HCT116 (cell line): Measurements from ENCODE around the gene FBXL5. TPM values are rescaled to one million over a fixed set of nuclear protein-coding genes. Genes with fewer than 3 reads are reported as not detected.

Experiments
- ATAC-seq: fragments of 200-7000 bp; cut with Tn5 transposase; 2 replicates; pipeline ENCODE4 v1.9.1; 2020; ENCODE audit warnings: mild to moderate bottlenecking, moderate library complexity
- BruUV-seq: library from RNA; stranded (reverse); fragments of 400-500 nt; replicated peaks from 2 replicates; lab custom pipeline; 2021; lab: Mats Ljungman, UMichigan
- CTCF ChIA-PET: fragments of 300-600 bp; sonication (Branson Sonifier 250); formaldehyde crosslinking; loops from one replicate; lab custom pipeline; 2021; ENCODE audit warnings: antibody characterized with exemption; lab: Charles Lee
- POLR2A ChIA-PET: fragments of 300-600, 350-600 bp; sonication (Branson Sonifier 250); formaldehyde crosslinking; loops from one replicate; lab custom pipeline; 2021; ENCODE audit warnings: antibody characterized with exemption; lab: Charles Lee
- RAD21 ChIA-PET, 2 experiments: fragments of 300-600 bp; sonication (Branson Sonifier 250); formaldehyde crosslinking; loops; one replicate each; lab custom pipeline; 2023; ENCODE audit warnings: low total read pairs in 2 of 2; ENCODE audit not compliant: uncharacterized antibody in 2 of 2, unreplicated experiment in 2 of 2, low non-redundant PET in 1 of 2; lab: Charles Lee
- DNase-seq: peaks from one replicate; pipeline ENCODE4 v3.0.0-alpha.2; 2010; ENCODE audit warnings: low read depth, low spot score
- H2AFZ ChIP-seq: fragments of 200-600 bp; shearing (Covaris generic), sonication (generic); 2 replicates; pipeline ENCODE4 v1.6.1; 2017; ENCODE audit warnings: low read depth, mixed run types, mixed read lengths, antibody characterized with exemption, low read length; ENCODE audit not compliant: poor library complexity, severe bottlenecking
- H3K27ac ChIP-seq: 2 replicates; pipeline ENCODE4 v1.5.1; 2012; ENCODE audit warnings: low read depth, low read length
- H3K27me3 ChIP-seq: fragments of 200-600 bp; sonication (generic); 2 replicates; pipeline ENCODE4 v1.6.1; 2016; ENCODE audit warnings: mixed run types, low read length, mixed read lengths; ENCODE audit not compliant: insufficient read depth
- H3K36me3 ChIP-seq, 2 experiments: fragments of 200-500 bp in 1 of 2; fragments of 200-600 bp in 1 of 2; sonication (Bioruptor generic) in 1 of 2; sonication (generic) in 1 of 2; 2 replicates each; pipeline versions ENCODE4 v1.5.1 to v1.6.1; 2014 to 2016; ENCODE audit warnings: low read length in 2 of 2, inconsistent platforms in 1 of 2, mixed read lengths in 1 of 2, mixed run types in 1 of 2; ENCODE audit not compliant: insufficient read depth in 2 of 2, control insufficient read depth in 1 of 2
- H3K4me1 ChIP-seq, 2 experiments: fragments of 200-600 bp in 1 of 2; sonication (generic) in 1 of 2; 2 replicates each; pipeline versions ENCODE4 v1.5.1 to v1.6.1; 2012 to 2017; ENCODE audit warnings: low read length in 2 of 2, inconsistent platforms in 1 of 2, mild to moderate bottlenecking in 1 of 2, mixed read lengths in 1 of 2, mixed run types in 1 of 2, moderate library complexity in 1 of 2; ENCODE audit not compliant: insufficient read depth in 2 of 2, control insufficient read depth in 1 of 2
- H3K4me2 ChIP-seq: fragments of 200-600 bp; sonication (generic); 2 replicates; pipeline ENCODE4 v1.6.1; 2017; ENCODE audit warnings: mixed run types, low read length, mixed read lengths
- H3K4me3 ChIP-seq, 2 experiments: fragments of 200-600 bp in 1 of 2; sonication (generic) in 1 of 2; replicated peaks in 1 of 2; 2 replicates each; pipeline ENCODE4 v1.5.1; 2011 to 2016; ENCODE audit warnings: low read length in 2 of 2, control low read depth in 1 of 2, low read depth in 1 of 2, mild to moderate bottlenecking in 1 of 2, mixed read lengths in 1 of 2, mixed run types in 1 of 2
- H3K79me2 ChIP-seq: fragments of 200-600 bp; sonication (generic); 2 replicates; pipeline ENCODE4 v1.6.1; 2017; ENCODE audit warnings: mild to moderate bottlenecking, mixed run types, low read length, moderate library complexity, mixed read lengths; ENCODE audit not compliant: insufficient read depth
- H3K9ac ChIP-seq: fragments of 200-600 bp; sonication (generic); 2 replicates; pipeline ENCODE4 v1.6.1; 2016; ENCODE audit warnings: low read length, mixed read lengths
- H3K9me2 ChIP-seq: fragments of 200-600 bp; sonication (generic), shearing (Covaris generic); 2 replicates; pipeline ENCODE4 v1.6.1; 2017; ENCODE audit warnings: mixed run types, mild to moderate bottlenecking, moderate library complexity; ENCODE audit not compliant: insufficient read depth
- H3K9me3 ChIP-seq, 2 experiments: fragments of 200-500 bp in 1 of 2; fragments of 200-600 bp in 1 of 2; sonication (Bioruptor generic) in 1 of 2; sonication (generic) in 1 of 2; 2 replicates each; pipeline ENCODE4 v1.6.1; 2014 to 2017; ENCODE audit warnings: low read length in 2 of 2, mixed read lengths in 2 of 2, inconsistent platforms in 1 of 2, low read depth in 1 of 2, mild to moderate bottlenecking in 1 of 2, mixed run types in 1 of 2, moderate library complexity in 1 of 2; ENCODE audit not compliant: control insufficient read depth in 1 of 2, insufficient read depth in 1 of 2
- H4K20me1 ChIP-seq: fragments of 200-600 bp; sonication (generic), shearing (Covaris generic); 2 replicates; pipeline ENCODE4 v1.6.1; 2017; ENCODE audit warnings: mixed run types, mild to moderate bottlenecking, moderate library complexity; ENCODE audit not compliant: insufficient read depth
- ATF3 ChIP-seq: IDR thresholded peaks from 2 replicates; pipeline ENCODE4 v1.6.1; 2012
- CBX3 ChIP-seq: IDR thresholded peaks from 2 replicates; pipeline ENCODE4 v1.6.1; 2012; ENCODE audit warnings: low read depth
- CEBPB ChIP-seq: IDR thresholded peaks from 2 replicates; pipeline ENCODE4 v1.6.1; 2012; ENCODE audit warnings: low read depth
- CTCF ChIP-seq, 3 experiments: fragments of 200-600 bp in 1 of 3; sonication (generic) in 1 of 3; IDR thresholded peaks in 2 of 3; conservative IDR thresholded peaks in 1 of 3; 2 replicates each; pipeline ENCODE4 v1.5.1; 2012 to 2017; ENCODE audit warnings: low read depth in 2 of 3, low read length in 2 of 3, antibody characterized with exemption in 1 of 3, borderline replicate concordance in 1 of 3, control low read depth in 1 of 3, mild to moderate bottlenecking in 1 of 3, mixed read lengths in 1 of 3, mixed run types in 1 of 3, moderate library complexity in 1 of 3; ENCODE audit not compliant: insufficient read depth in 1 of 3
- ELF1 ChIP-seq: IDR thresholded peaks from 2 replicates; pipeline ENCODE4 v1.6.1; 2012; ENCODE audit warnings: low read depth, borderline replicate concordance
- FOSL1 ChIP-seq: IDR thresholded peaks from 2 replicates; pipeline ENCODE4 v1.6.1; 2012; ENCODE audit warnings: low read depth
- POLR2AphosphoS5 ChIP-seq: IDR thresholded peaks from 2 replicates; pipeline ENCODE4 v1.6.1; 2011; ENCODE audit warnings: mild to moderate bottlenecking, low read depth, low read length, moderate library complexity
- RAD21 ChIP-seq: IDR thresholded peaks from 2 replicates; pipeline ENCODE4 v1.6.1; 2012; ENCODE audit warnings: low read depth, mild to moderate bottlenecking
- REST ChIP-seq: IDR thresholded peaks from 2 replicates; pipeline ENCODE4 v1.6.1; 2012; ENCODE audit warnings: low read depth
- SRF ChIP-seq: IDR thresholded peaks from 2 replicates; pipeline ENCODE4 v1.6.1; 2012; ENCODE audit warnings: low read depth
- ZBTB33 ChIP-seq: IDR thresholded peaks from 2 replicates; pipeline ENCODE4 v1.6.1; 2011; ENCODE audit warnings: mild to moderate bottlenecking, low read length, moderate library complexity; ENCODE audit not compliant: insufficient replicate concordance; ENCODE audit errors: extremely low read depth
- ZFX ChIP-seq: fragments of 450-650 bp; IDR thresholded peaks from 2 replicates; pipeline ENCODE4 v1.6.1; 2017
- intact Hi-C: fragments of 100-400 bp; cut with micrococcal nuclease; formaldehyde crosslinking; loops from 2 replicates; pipeline ENCODE4 v1.10.0; 2022
- total RNA-seq: library from RNA; stranded (reverse); gene quantifications from one replicate; pipeline ENCODE4 v1.2.1, GENCODE V29; 2021; ENCODE audit not compliant: unreplicated experiment

FBXL5 gene
- total RNA-seq, 1 experiment from 2014 or later: 20.6 TPM

GRCh38 chr4:15665753-15666365, 10.7 kb upstream of the FBXL5 start (continued):
- no peak for TF ChIP-seq CTCF (IDR thresholded peaks at IDR 0.05 in 2 of 3, conservative IDR thresholded peaks at IDR 0.05 in 1 of 3; ENCODE audit: borderline replicate concordance in 1 of 3, insufficient read depth in 1 of 3, low read depth in 2 of 3, low read length in 2 of 3)
- TF ChIP-seq, all 23 proteins: peak for 6

GRCh38 chr4:15659768-15660570, 4.8 kb upstream of the FBXL5 start:
- ATAC-seq (no peak), DNase-seq (no peak)
- BruUV-seq: no TSS peak
- ChIA-PET RAD21 (no interaction called here), CTCF (no interaction called here), POLR2A (interaction anchor here (1.5 kb wide), 1 partner anchor 16 kb away, joined by 3 read pairs; no protein-coding TSS in a partner anchor)
- Histone ChIP-seq H3K4me1 (peaks cover 0 to 12% of the 10 kb centered on the region in 2 experiments; a peak in 3 of 4 replicates), H3K9me3 (no peaks in the 10 kb centered on the region), H3K4me2 (no peak overlapping the region), H4K20me1 (no peaks in the 10 kb centered on the region), H3K27ac (no peak overlapping the region), H2AFZ (no peak overlapping the region), H3K27me3 (no peaks in the 10 kb centered on the region), H3K9me2 (no peaks in the 10 kb centered on the region), H3K9ac (no peak overlapping the region), H3K4me3 (no peak overlapping the region), H3K79me2 (no peaks in the 10 kb centered on the region), H3K36me3 (no peaks in the 10 kb centered on the region)
- intact Hi-C loops: no loop called here
- no peak for TF ChIP-seq ELF1
- TF ChIP-seq SRF: no peak
- TF ChIP-seq CEBPB: no peak
- no peak for TF ChIP-seq ZFX
- TF ChIP-seq CBX3: no peak
- TF ChIP-seq ZBTB33: no peak
- TF ChIP-seq RAD21: no peak
- no peak for TF ChIP-seq REST
- no peak for TF ChIP-seq FOSL1
- TF ChIP-seq ATF3: no peak
- no peak for TF ChIP-seq POLR2AphosphoS5
